ENCODE results near the gene RNF223. TPM values are rescaled to one million over a fixed set of nuclear protein-coding genes. Genes with fewer than 3 reads are reported as not detected.

The RNF223 gene
- total and polyA plus RNA-seq, 10 donors = not detected

DNA sequence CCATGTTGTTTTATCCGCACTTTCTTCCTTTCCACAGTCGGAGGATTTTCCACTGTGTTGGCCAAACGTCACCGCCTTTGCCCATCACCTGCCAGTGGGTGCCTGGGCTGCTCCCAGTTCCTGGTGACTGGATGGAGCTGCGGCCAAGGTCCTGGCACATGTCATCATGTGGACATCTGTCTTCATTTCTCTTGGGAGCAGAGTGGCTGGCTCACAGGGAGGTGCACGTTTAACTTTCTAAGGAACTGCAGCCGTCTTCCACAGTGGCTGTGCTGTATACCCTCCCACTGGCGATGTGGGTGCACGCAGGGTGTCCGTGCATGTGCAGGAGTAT lies 19.5 kb upstream of the RNF223 start:
- Histone ChIP-seq H3K4me3 (no peak overlapping the region), H3K27me3 (replicated peaks in 1 of 7) (no peaks in the 10 kb centered on the region), H3K36me3 (peaks cover 0 to 10% (median 0%) of the 10 kb centered on the region in 6 donors), H3K9me3 (no peaks in the 10 kb centered on the region), H3K27ac (peak overlapping the region in 2 of 8 donors; percentile 25 to 48), H3K4me1 (no peaks in the 10 kb centered on the region)
- 88 to 95% (median 91%) methylated on average over 10 of the region's 10 CpGs for WGBS, 5 donors
- TF ChIP-seq POLR2AphosphoS5 (IDR thresholded peaks at IDR 0.05) = no peak
- TF ChIP-seq POLR2A (IDR thresholded peaks at IDR 0.05) = no peak
- TF ChIP-seq, protein P1, sequence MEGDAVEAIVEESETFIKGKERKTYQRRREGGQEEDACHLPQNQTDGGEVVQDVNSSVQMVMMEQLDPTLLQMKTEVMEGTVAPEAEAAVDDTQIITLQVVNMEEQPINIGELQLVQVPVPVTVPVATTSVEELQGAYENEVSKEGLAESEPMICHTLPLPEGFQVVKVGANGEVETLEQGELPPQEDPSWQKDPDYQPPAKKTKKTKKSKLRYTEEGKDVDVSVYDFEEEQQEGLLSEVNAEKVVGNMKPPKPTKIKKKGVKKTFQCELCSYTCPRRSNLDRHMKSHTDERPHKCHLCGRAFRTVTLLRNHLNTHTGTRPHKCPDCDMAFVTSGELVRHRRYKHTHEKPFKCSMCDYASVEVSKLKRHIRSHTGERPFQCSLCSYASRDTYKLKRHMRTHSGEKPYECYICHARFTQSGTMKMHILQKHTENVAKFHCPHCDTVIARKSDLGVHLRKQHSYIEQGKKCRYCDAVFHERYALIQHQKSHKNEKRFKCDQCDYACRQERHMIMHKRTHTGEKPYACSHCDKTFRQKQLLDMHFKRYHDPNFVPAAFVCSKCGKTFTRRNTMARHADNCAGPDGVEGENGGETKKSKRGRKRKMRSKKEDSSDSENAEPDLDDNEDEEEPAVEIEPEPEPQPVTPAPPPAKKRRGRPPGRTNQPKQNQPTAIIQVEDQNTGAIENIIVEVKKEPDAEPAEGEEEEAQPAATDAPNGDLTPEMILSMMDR (IDR thresholded peaks at IDR 0.05 in 8 of 11, conservative IDR thresholded peaks at IDR 0.05 in 3 of 11) = no peak
- no peak for DNase-seq
- intact Hi-C loops (cut with DNase I; ENCODE audit: low total_unique reads) = no loop called here

DNA sequence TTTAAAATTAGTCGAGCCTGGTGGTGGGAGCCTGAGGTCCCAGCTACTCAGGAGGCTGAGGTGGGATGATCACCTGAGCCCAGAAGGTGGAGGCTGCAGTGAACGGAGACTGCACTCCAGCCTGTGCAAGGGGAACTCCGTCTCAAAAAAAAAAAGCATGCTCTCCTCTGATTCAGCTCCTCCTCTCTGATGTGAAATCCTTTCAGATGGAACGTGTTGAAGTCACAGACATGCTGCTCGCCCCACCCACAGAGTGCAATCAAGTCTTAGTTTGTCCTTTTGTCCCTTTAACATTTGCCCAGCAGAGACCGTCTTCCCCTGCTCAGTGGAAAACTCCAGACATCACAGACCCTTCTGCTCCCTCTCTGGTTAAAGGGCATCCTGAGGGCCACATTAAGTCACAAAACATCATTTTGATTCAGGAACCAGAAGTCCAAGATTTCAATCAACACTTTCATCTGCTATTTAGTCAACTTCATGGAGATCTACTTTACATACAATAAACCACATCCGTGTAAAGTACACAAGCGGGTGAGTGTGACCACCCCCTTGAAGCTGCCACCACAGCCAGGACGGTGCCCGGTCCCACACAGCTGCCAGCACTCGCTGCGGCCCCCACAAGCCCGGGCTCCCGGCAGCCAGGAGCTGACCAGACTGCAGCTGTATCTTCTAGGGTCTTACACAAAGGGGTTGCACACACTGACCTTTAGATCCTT lies 18.9 kb upstream of the RNF223 start:
- Histone ChIP-seq H3K9me3 (no peaks in the 10 kb centered on the region), H3K27ac (peak overlapping the region in 2 of 8 donors; percentile 46 to 48), H3K27me3 (replicated peaks in 1 of 7) (no peaks in the 10 kb centered on the region), H3K36me3 (peaks cover 0 to 10% (median 0%) of the 10 kb centered on the region in 6 donors), H3K4me1 (no peaks in the 10 kb centered on the region), H3K4me3 (no peak overlapping the region)
- TF ChIP-seq POLR2A (IDR thresholded peaks at IDR 0.05) = no peak
- TF ChIP-seq, protein P1 (IDR thresholded peaks at IDR 0.05 in 8 of 11, conservative IDR thresholded peaks at IDR 0.05 in 3 of 11) = no peak
- no peak for TF ChIP-seq POLR2AphosphoS5 (IDR thresholded peaks at IDR 0.05)
- intact Hi-C loops (cut with DNase I; ENCODE audit: low total_unique reads) = no loop called here
- DNase-seq = peak; percentile 74
- 82 to 90% (median 88%) methylated on average over 14 of the region's 14 CpGs for WGBS, 5 donors

DNA sequence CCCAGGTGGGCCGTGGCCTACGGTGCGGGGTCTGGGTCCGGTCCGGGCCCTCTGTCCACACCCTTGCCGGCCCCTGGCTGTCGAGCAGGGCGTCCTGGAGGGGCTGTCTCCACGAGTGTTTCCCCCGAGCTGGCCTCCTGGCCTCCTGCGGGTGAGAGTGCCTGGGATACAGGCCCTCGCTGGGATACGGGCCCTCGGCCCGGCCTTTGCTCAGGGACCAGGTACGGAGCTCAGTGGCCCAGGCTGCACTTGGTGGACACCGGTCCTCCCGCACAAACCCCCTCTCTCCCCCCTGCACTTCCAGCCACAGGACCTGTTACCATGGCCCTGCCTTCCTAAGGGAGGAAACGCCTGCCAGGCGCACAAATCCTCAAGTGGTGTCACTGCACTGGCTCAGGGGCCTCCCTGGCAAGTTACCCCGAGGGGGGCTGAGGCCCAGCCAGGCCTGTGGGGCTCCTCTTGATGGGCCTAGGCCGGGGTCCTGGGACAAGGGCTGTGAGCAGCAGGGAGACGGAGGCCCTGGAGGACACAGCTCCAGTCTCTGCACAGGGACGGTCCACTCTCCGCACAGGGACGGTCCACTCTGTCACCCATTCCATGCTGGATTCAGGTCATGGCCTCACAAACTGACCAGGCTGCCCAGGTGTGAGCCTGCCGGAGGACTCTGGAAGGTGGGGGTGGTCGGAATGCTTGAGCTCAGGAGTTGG lies 18.2 kb upstream of the RNF223 start:
- intact Hi-C loops (cut with DNase I; ENCODE audit: low total_unique reads) = no loop called here
- Histone ChIP-seq H3K4me3 (no peak overlapping the region), H3K27me3 (replicated peaks in 1 of 7) (no peaks in the 10 kb centered on the region), H3K9me3 (no peaks in the 10 kb centered on the region), H3K27ac (peak overlapping the region in 2 of 8 donors; percentile 6 to 46), H3K36me3 (peaks cover 0 to 10% (median 0%) of the 10 kb centered on the region in 6 donors), H3K4me1 (no peaks in the 10 kb centered on the region)
- DNase-seq = peak; percentile 66
- 86 to 94% (median 93%) methylated on average over 23 to 28 of the region's 28 CpGs for WGBS, 5 donors
- TF ChIP-seq POLR2A (IDR thresholded peaks at IDR 0.05) (no peak), POLR2AphosphoS5 (IDR thresholded peaks at IDR 0.05) (no peak)
- TF ChIP-seq, protein P1 (IDR thresholded peaks at IDR 0.05 in 8 of 11, conservative IDR thresholded peaks at IDR 0.05 in 3 of 11) = no peak

Measured in spleen (tissue), 11 donors.